ENCODE measurements around the gene SCGB3A1.

SCGB3A1 gene
- total RNA-seq = 0.07 to 3.4 reads per million in 2 donors

DNA sequence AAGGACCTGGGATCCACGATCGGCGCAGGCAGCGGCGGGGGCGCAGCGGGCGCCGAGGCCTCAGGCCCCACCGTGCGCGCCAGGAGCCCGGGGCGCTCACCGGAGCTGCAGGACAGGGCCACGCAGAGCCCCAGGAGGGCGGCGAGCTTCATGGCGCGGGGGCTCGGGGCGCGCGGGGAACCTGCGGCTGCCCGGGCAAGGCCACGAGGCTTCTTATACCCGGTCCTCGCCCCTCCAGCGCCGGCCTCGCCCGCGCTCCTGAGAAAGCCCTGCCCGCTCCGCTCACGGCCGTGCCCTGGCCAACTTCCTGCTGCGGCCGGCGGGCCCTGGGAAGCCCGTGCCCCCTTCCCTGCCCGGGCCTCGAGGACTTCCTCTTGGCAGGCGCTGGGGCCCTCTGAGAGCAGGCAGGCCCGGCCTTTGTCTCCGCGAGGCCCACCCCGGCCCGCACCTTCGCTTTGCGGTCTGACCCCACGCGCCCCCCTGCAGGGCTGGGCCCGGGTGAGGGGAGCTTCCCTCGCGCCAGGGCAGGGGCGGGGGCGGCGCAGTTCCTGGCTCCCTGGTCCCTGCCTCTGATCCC is at the start of gene SCGB3A1:
SCGB3A1 (minus strand) TSS at position 189 of the 577 bp plus-strand sequence; CDS start at position 152, 37 bp downstream.
- DNase-seq = no peak

GRCh38 chr5:180640611-180640860 is 49.2 kb upstream of the SCGB3A1 start:
- no peak for DNase-seq

- no peak for DNase-seq
Observed at GRCh38 chr5:180639741-180640610, 48.7 kb upstream of the SCGB3A1 start.

- no peak for DNase-seq
Observed at GRCh38 chr5:180639287-180639686, 48.0 kb upstream of the SCGB3A1 start.

DNA sequence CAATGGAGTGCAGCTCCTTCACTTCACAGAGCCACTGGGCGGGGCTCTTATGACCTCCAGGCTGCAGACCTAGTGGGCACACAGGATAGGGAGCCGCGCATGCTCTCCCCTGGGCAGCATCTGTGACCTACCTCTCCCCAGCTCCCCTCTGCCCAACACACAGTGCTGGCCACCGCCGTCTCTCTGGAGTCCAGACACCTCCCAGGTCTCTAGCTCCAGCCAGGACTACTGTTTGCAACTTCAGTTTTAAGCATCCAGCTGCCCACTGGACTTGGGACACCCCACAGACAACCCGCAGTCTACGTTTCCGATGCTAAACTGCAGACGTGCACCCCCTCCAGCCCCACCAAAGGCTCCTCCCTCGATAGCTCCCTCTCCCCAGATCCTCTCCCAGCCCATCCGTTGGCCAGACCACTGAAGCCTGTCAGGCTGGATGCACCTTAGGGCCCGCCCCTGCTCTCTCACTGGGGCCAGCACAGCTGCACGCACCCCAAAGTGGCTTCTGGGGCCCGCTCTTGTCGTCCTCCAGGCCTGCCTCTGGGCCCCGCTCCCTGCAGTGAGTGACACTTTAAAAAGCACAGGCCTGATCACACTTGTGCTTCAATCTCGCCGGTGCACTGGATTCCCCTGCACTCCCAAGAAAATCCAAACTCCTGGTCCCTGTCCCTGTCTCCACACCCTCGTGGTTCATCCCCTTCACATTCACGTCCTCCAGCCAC is 46.8 kb upstream of the SCGB3A1 start:
- DNase-seq = no peak

DNA sequence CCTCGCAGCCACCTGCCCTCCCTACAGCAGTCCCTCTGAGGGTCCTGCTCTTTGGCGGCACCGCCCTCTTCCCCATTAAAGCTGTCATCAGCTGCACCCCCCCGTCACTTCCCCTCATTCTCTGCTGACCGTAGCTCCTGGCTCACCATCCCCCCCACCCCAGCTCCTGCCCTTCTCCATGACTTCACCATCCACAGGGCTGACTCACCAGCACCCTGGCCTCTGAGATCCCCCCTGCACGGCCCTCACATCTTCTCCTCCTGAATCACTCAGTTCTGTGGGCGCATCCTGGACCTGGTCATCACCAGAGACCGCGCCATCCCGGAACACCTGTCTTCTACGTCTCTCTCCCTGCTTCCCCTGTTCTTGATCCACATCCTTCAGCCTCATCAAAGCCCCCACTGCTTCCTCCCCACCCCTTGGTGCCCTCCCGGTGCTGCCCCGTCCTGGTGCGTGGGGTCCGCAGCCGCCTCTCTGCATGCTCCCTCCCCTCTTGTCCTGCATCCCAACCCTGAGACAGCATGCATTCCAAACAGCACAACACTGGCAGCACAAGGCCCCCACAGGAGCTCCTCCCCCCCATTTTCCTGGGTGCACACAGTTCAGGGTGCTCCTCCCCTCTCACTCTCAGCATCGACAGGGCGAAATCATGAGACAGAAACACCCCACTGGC is 45.2 kb upstream of the SCGB3A1 start:
- no peak for DNase-seq

- DNase-seq = no peak
Observed at GRCh38 chr5:180636016-180636402, 44.7 kb upstream of the SCGB3A1 start.

DNA sequence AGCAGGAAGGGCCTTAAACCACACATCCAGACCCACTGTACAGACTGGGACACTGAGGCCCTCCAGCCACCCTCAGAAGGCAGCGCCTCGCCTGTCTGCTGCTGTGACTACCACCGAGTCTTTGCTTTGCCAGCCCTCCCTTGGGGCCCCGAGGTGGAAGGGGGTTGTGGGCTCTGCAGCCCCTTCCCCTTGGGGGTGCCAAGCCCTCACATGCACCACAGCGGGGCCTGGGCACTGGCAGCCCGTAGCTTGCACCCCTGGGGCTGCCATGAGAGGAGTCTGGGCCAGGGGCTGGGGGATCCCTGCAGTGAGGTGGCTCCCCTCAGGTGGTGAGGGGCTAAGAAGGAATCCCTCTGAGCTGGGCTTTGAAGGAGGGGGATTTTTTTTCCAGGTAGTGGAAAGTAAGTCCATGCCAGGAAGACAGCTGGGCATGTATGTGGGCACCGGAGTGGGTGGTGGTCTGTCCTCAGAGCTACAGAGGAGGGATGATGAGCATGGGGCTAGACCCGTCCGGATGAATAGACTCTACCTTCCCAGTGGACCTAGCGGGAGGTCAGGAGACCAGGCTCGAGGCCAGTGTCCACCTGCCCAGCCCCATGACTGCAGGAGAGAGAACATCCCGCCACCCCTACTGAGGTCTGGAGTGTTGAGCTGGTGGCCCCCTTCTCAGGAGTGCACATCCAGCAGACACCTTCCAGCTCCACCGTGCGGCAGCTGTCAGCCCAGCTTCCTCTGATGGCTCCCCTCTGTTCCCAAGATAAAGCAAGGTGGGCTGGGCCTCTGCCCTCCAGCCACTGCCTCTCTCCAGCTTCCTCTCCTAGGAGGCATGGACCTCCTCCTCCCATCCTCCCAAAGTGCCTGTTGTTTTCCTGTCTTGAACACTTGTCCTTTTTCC is 42.2 kb upstream of the SCGB3A1 start:
- DNase-seq = no peak

DNA sequence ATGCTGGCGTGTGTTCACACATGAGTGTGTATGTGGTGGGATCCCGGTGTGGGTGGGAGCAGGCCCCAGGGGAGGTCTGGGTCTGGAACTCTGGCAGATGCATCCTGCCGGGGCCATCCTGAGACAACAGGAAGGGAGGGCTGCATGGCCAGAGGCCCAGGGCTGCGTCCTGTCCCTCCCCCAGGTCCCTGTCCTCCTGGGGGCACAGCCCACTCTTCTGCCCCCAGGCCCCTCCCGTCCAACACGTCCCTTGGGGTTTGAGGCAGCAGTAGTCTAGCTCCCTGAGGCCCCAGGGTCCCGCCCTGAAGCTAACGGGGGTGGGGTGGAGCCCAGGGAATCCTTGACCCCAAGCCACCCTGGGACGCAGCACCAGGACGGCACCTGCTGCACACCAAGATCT is 41.5 kb upstream of the SCGB3A1 start:
- no peak for DNase-seq

DNA sequence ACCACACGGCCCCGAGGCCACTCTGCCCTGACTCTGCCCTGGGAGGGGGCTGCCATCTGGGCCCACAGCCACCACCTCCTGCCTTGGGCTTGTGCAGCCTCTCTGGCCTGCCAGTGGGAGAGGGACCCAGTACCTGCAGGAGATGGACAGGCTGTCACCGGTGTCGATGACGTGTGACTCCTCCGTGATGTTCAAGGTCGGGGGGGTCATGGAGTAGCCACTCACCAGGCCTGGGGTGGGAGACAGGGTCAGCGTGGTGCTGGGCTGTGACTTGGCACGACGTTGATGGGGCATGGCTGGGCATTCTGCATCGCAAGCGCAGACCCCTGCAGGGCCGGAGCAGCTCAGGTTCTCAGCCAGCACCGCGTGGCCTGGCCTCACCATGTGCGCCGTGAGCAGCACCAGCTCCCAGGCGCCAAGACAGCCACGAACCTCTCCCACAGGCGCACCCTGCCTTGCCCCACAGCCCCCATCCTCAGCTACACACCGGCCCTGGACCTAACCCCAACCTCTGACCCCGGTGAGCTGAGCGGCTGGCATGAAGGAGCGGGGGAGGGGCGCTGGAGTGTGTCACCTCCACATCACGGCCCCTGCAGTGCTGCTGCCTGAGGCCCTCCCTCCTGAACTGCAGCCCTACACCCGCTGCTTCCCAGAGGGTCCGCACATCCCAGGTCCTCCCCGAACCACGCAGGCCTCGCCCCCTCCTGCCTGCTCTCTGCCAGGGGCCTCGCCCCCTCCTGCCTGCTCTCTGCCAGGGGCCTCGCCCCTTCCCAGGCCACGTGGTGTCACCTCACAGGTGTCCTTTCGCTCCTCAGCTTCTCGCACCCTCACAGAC is 40.5 kb upstream of the SCGB3A1 start:
- DNase-seq = no peak

DNA sequence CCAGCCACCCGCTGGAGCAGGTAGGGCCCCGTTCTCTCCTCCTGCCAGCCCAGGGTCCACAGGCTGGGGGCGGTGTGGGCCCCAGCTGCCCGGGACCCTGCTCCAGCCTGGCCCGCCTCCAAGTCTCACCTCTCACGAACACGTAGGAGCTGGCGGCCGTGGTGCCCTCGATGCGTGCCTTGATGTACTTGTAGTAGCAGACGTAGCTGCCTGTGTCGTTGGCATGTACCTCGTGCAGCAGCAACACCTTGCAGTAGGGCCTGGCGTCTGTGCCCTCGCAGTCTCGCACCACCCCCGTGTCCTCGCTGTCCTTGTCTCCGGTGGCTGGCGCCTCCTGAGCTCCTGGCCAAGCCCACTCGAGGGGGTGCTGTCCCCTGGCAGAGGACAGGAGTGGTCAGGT is 39.1 kb upstream of the SCGB3A1 start:
- no peak for DNase-seq

DNA sequence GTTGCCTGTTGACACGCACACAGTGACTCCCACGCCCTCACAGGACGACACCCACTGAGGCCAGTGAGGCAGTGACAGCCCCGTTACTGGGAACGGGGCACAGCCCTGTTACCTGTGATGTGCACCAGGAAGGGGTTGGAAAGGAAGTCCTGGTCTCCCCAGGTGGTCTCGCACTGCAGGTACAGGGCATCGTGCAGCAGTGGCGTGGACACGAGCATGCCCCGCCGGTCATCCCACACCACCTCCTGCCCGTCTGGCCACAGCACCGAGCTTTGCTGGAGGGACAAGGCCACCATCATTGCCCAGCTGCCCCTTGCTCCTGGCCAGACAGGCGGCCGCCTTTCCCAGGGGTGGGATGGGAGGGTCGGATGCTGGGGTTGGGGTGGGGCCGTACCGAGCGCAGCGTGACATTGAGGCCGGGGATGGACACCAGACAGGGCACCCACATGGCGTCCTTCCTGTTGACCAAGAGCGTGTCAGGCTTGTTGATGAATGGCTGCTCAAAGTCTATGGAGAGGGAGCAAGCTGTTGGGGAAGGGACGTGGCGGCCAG is 38.6 kb upstream of the SCGB3A1 start:
- no peak for DNase-seq

- no peak for DNase-seq
Observed at GRCh38 chr5:180628827-180629750, 37.8 kb upstream of the SCGB3A1 start.

DNA sequence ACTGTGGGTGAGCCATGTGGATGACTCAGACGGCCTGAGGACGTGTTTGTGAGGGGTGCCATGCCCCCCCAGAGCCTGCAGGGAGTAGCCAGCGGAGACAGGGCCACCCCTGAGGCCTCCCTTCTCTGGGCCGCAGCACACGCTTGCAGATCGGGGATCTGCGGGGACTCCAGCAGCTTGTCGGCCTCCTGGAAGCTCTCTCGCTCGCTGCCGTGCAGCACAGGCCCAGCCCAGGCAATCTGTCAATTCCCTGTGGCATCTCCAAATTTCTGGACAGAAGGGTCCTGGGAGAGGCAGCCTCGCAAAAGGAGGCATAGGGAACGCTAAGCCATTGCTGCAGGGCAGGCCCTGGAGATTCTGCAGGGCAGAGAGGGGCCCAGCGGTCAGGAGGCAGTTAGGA is 36.9 kb upstream of the SCGB3A1 start:
- no peak for DNase-seq

DNA sequence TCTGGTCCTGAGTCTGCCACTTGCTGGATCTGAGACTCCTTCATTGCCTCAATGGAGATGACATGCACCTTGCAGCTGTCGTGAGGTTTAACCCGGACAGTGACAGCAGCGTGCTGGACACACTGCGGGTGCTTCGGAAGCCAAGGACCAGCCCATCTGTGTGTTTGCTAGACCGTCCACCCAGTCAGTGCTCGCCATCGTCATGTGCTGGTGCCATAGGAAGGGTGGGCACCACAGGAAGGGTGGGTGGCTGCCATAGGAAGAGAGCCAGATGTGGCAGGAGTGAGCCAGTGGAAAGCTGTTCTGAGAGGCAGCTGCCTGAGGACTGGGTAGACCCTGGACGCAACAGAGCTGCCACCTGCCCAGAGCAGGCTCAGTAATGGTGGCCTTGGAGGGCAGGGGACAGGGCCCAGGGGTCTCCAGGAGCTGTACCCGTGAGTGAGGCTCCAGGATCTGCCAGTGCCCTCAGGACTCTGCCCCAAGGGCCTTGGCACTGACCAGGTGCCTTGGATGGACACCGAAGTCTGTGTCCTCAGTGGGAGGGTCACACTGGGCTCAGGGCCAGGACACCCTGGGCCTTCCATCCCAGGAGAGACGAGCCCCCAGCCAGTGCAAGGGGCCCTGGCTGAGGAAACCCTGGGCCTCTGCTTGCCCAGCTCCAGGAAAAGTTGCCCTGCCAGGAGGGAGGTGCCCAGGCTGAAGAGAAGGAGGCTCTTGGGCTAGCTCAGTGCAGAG is 36.3 kb upstream of the SCGB3A1 start:
- no peak for DNase-seq

- DNase-seq = no peak
Observed at GRCh38 chr5:180626661-180627385, 35.5 kb upstream of the SCGB3A1 start.

DNA sequence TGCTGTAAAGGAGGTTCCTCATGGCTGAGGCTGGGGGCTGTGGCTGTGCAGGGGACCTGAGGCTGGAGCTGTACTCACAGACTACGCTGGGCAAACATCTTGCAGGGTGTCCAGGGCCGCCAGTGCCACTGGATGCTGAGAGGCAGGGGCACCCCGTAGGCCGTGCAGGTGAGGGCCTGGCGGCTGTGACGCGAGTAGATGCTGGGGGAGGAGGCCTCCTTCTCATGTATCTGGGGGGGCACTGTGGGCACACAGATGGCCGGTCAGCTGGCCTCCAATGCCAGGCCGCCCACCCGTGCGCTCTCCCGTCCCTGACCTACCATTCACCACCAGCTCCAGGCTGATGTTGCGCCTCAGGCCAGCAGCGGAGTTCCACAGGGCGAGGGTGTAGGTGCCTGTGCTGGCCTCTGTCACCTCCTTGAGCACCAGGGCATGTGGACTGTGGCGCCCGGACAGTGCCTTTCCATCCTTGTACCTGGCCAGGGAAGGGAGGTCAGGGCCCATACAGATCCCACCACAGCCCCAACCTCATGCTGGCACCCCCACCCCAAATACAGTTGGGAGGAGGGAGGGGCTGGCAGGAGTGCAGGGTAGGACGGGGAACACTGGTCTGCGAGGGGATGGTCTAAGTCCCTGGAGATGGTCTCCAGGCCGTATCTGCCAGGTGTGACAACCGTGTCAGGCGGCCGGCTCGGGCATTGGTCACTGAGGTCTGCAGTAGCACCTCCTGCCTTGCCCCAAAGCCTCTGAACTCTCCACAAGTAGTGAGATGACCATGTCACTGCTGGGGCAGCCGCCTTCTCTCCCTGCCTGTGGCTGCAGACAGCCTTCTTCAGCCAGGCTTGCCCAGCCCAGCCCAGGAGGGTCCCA is 34.7 kb upstream of the SCGB3A1 start:
- DNase-seq = no peak
